A673 (cell line): ENCODE results near the gene SORBS2. TPM values are rescaled to one million over a fixed set of nuclear protein-coding genes. Genes with fewer than 3 reads are reported as not detected.

Source experiments
- BruUV-seq: library from RNA; stranded (reverse); fragments of 400-500 nt; replicated peaks from 2 replicates; lab custom pipeline; 2021; lab: Mats Ljungman, UMichigan
- CTCF ChIA-PET: fragments of 300-600 bp; sonication (Branson Sonifier 250); formaldehyde crosslinking; loops from one replicate; lab custom pipeline; 2022; ENCODE audit warnings: antibody characterized with exemption; lab: Charles Lee
- POLR2A ChIA-PET: fragments of 300-600 bp; sonication (Branson Sonifier 250); formaldehyde crosslinking; loops from one replicate; lab custom pipeline; 2022; ENCODE audit warnings: antibody characterized with exemption; ENCODE audit not compliant: low non-redundant PET; lab: Charles Lee
- DNase-seq: peaks from one replicate; pipeline ENCODE4 v3.0.0-alpha.2; 2015; ENCODE audit warnings: low spot score
- H3K27ac ChIP-seq: fragments of 200-600 bp; sonication (generic); 2 replicates; pipeline ENCODE4 v1.5.1; 2016; ENCODE audit warnings: mixed run types, low read depth, mild to moderate bottlenecking, mixed read lengths, antibody characterized with exemption, low read length; ENCODE audit not compliant: poor library complexity, severe bottlenecking
- H3K27me3 ChIP-seq: fragments of 200-600 bp; sonication (generic); replicated peaks from 2 replicates; pipeline ENCODE4 v1.6.1; 2017; ENCODE audit warnings: mixed run types, low read depth, mild to moderate bottlenecking, mixed read lengths, antibody characterized with exemption, low read length; ENCODE audit not compliant: insufficient read depth, poor library complexity
- H3K36me3 ChIP-seq: fragments of 200-600 bp; sonication (generic); 2 replicates; pipeline ENCODE4 v1.6.1; 2016; ENCODE audit warnings: mixed run types, mild to moderate bottlenecking, mixed read lengths, antibody characterized with exemption, low read length; ENCODE audit not compliant: insufficient read depth, poor library complexity, severe bottlenecking
- H3K4me1 ChIP-seq: fragments of 200-600 bp; sonication (generic); 2 replicates; pipeline ENCODE4 v1.6.1; 2017; ENCODE audit warnings: mixed run types, mild to moderate bottlenecking, mixed read lengths, antibody characterized with exemption, low read length; ENCODE audit not compliant: insufficient read depth, poor library complexity, severe bottlenecking
- H3K4me3 ChIP-seq: fragments of 200-600 bp; sonication (generic); 2 replicates; pipeline ENCODE4 v1.5.1; 2016; ENCODE audit warnings: low read depth, mixed run types, mild to moderate bottlenecking, mixed read lengths, low read length; ENCODE audit not compliant: poor library complexity, severe bottlenecking
- H3K9me3 ChIP-seq: fragments of 200-600 bp; sonication (generic); 2 replicates; pipeline ENCODE4 v1.6.1; 2016; ENCODE audit warnings: mixed run types, low read depth, mild to moderate bottlenecking, mixed read lengths, antibody characterized with exemption, low read length; ENCODE audit not compliant: poor library complexity, severe bottlenecking
- CTCF ChIP-seq: fragments of 300-800, 200-600 bp; sonication (generic); conservative IDR thresholded peaks from 2 replicates; pipeline ENCODE4 v1.5.1; 2017; ENCODE audit warnings: low read depth, mild to moderate bottlenecking, antibody characterized with exemption, low read length, moderate library complexity, mixed read lengths
- EZH2 ChIP-seq: fragments of 200-600 bp; sonication (generic); IDR thresholded peaks from 2 replicates; pipeline ENCODE4 v1.6.1; 2017; ENCODE audit warnings: borderline replicate concordance, low read depth, mild to moderate bottlenecking, mixed read lengths, antibody characterized with exemption, low read length; ENCODE audit not compliant: poor library complexity, severe bottlenecking
- intact Hi-C: fragments of 100-400 bp; cut with micrococcal nuclease; formaldehyde crosslinking; loops from one replicate; pipeline ENCODE4 v1.10.0; 2022; ENCODE audit not compliant: unreplicated experiment
- total RNA-seq: library from RNA; stranded (reverse); gene quantifications from 2 replicates; pipeline ENCODE4 v1.2.3, GENCODE V29; 2021

SORBS2 gene
- total RNA-seq, 1 experiment from 2014 or later: not detected

DNA sequence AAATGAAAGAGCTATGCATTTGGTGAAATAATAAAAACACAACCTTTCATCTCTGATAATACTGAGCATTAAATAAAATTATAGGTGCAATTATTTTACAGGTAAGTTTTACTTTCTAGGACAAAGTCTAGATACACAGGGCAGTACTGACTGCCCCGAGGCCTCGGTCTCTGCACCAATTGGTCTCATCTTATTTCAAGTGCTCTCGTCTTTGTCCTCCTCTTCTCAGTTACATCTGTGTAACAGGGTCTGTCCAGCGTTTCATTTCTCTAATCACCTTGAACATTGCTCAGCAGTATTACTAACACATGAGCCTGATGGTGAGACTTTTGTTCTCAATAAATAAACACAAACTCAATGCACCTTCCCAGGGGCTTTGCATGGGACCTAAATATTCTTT is 44.5 kb downstream of the SORBS2 start:
- CTCF ChIA-PET: no interaction called here
- POLR2A ChIA-PET: no interaction called here
- intact Hi-C loops: no loop called here
- Histone ChIP-seq H3K27ac (no peak overlapping the region), H3K36me3 (no peaks in the 10 kb centered on the region), H3K9me3 (no peaks in the 10 kb centered on the region), H3K4me1 (no peaks in the 10 kb centered on the region), H3K27me3 (peaks cover 11% of the 10 kb centered on the region), H3K4me3 (no peak overlapping the region)
- DNase-seq: no peak
- no peak for TF ChIP-seq CTCF
- TF ChIP-seq EZH2: no peak
- no TSS peak for BruUV-seq

DNA sequence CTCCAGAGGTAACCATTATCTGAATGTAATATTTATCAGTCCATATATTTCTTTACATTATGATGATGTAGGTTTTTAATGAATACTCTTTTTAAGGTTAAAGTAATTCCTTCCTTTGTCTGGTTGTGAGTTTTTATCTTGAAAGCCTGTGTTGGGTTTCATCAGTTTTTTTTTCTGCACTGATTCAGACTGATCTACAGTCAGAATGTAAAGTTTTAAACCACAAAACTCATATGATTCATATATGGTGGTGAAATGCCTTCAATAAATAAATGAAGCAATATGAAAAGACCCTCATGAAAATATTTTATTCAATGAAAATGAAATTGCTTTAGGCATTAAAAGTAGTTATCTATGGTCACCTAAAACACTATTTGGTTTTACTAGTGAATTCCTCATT is 47.1 kb downstream of the SORBS2 start:
- DNase-seq: no peak
- H3K4me3 ChIP-seq: no peak overlapping the region
- no peak overlapping the region for H3K27ac ChIP-seq
- H3K36me3 ChIP-seq: no peaks in the 10 kb centered on the region
- TF ChIP-seq EZH2 (no peak), CTCF (no peak)
- ChIA-PET CTCF (no interaction called here), POLR2A (no interaction called here)
- H3K9me3 ChIP-seq: no peaks in the 10 kb centered on the region
- H3K4me1 ChIP-seq: no peaks in the 10 kb centered on the region
- peaks cover 38% of the 10 kb centered on the region for H3K27me3 ChIP-seq
- intact Hi-C loops: no loop called here
- BruUV-seq: no TSS peak

- no peak for DNase-seq
- H3K9me3 ChIP-seq: no peaks in the 10 kb centered on the region
- no peak overlapping the region for H3K27ac ChIP-seq
- intact Hi-C loops: no loop called here
- H3K4me3 ChIP-seq: no peak overlapping the region
- no peaks in the 10 kb centered on the region for H3K4me1 ChIP-seq
- no peaks in the 10 kb centered on the region for H3K36me3 ChIP-seq
- POLR2A ChIA-PET: no interaction called here
- CTCF ChIA-PET: no interaction called here
- no TSS peak for BruUV-seq
- peaks cover 68% of the 10 kb centered on the region for H3K27me3 ChIP-seq
- TF ChIP-seq EZH2 (no peak), CTCF (no peak)
Measured at GRCh38 chr4:185761352-185762235, 50.4 kb downstream of the SORBS2 start.
